ENCODE data around the gene SLC9A3.

The SLC9A3 gene

GRCh38 chr5:554284-554988, 30.2 kb upstream of the SLC9A3 start:
- DNase-seq (ENCODE audit: low spot score), result no peak

- DNase-seq (ENCODE audit: low spot score), result peak; percentile 13
These were observed 29.6 kb upstream of the SLC9A3 start for GRCh38 chr5:553874-554273.

GRCh38 chr5:551406-551805, 27.2 kb upstream of the SLC9A3 start:
- no peak for DNase-seq (ENCODE audit: low spot score)

GRCh38 chr5:549229-549628, 25.0 kb upstream of the SLC9A3 start:
- DNase-seq (ENCODE audit: low spot score), result no peak

GRCh38 chr5:548256-548655, 24.0 kb upstream of the SLC9A3 start:
- no peak for DNase-seq (ENCODE audit: low spot score)

GRCh38 chr5:547086-547924, 23.1 kb upstream of the SLC9A3 start:
- DNase-seq (ENCODE audit: low spot score), result no peak

- DNase-seq (ENCODE audit: low spot score), result no peak
These were observed 22.2 kb upstream of the SLC9A3 start for GRCh38 chr5:546376-546908.

- DNase-seq (ENCODE audit: low spot score), result no peak
These were observed 21.6 kb upstream of the SLC9A3 start for GRCh38 chr5:545641-546375.

GRCh38 chr5:544675-545355, 20.6 kb upstream of the SLC9A3 start:
- DNase-seq (ENCODE audit: low spot score), result no peak

GRCh38 chr5:543755-544674, 19.8 kb upstream of the SLC9A3 start:
- no peak for DNase-seq (ENCODE audit: low spot score)

GRCh38 chr5:543351-543750, 19.1 kb upstream of the SLC9A3 start:
- no peak for DNase-seq (ENCODE audit: low spot score)

GRCh38 chr5:542319-543311, 18.4 kb upstream of the SLC9A3 start:
- DNase-seq (ENCODE audit: low spot score), result no peak

GRCh38 chr5:541539-542318, 17.5 kb upstream of the SLC9A3 start:
- no peak for DNase-seq (ENCODE audit: low spot score)

GRCh38 chr5:540906-541538, 16.8 kb upstream of the SLC9A3 start:
- DNase-seq (ENCODE audit: low spot score), result no peak

GRCh38 chr5:540071-540905, 16.0 kb upstream of the SLC9A3 start:
- no peak for DNase-seq (ENCODE audit: low spot score)

- DNase-seq (ENCODE audit: low spot score), result no peak
These were observed 15.3 kb upstream of the SLC9A3 start for GRCh38 chr5:539469-540070.

All from COLO829 (cell line).